ENCODE results near the gene KCNIP4.

DNA sequence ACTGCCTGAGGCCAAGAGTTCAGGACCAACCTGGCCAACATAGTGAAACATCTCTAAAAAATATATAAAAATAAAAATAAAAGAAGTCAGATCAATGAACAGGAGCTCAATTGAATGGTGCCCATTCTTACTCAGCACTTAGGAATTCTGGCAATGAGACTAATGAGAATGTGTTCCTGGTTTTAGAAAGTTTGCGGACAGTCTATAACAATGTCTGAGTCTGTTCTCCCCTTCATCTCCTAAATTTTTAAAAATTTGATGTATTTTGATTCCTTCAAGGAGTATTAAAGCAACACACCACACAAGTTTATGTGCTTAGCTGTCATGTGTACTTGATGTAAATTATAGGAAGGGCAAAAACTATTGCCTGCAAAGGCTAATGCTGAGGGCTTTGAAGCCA is 30.6 kb upstream of the KCNIP4 start:
- TF ChIP-seq CTCF (IDR thresholded peaks at IDR 0.05) (no peak), EZH2 (IDR thresholded peaks at IDR 0.05; ENCODE audit: borderline replicate concordance, insufficient read depth, low read depth, low read length, poor library complexity, severe bottlenecking) (no peak)
